ENCODE data around the gene BEGAIN. TPM values are rescaled to one million over a fixed set of nuclear protein-coding genes. Genes with fewer than 3 reads are reported as not detected.

The BEGAIN gene
- total and polyA plus RNA-seq, 2 of the 8 experiments (the other 6 are each of a cell fraction or from before 2014, with no cell fraction given) = 2.9 to 3.0 TPM

DNA sequence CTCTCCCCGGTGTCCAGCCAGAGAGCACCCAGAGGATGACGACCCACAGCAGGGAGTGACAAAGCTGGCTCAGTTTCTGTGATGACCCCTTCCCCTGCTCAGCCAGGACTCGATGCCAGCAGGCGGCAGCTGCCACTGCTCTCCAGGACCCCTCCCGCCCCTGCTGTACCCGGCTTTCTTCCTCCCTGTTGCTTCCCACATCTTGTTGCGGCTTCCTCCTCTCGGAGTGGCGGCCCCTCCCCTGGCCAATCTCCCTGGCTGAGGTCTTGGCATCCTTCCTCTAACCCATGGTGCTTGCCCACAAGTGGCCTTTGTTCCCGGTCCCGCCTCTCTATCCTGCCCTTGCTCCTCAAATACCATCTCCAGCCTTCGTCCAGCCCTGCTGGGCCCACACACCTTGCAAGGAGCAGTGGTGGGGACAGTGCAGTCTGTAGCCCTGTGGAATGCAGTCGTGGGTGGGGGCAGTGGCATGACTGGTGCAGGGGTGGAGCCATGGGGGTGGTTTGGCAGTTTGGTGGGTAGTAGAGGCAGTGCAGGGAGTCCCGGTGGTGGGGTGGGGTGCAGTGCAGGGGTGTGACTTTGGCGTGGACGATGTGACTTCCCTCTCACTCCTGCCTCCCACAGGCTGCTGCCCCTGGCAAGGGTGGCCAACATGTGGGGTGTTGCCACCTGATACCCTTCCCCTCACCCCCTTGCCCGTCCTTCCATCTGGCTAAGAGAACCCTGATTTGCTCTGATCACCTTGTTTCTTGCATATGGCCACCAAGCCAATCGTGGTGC lies 16.3 kb upstream of the BEGAIN start:
- H3K27me3 ChIP-seq (replicated peaks in 1 of 4; ENCODE audit: control insufficient read depth in 3 of 4, extremely low read depth in 1 of 4, insufficient read depth in 3 of 4, low read length in 3 of 4) = no peaks in the 10 kb centered on the region; a peak in 2 of 7 replicates
- H2BK120ac ChIP-seq (replicated peaks; ENCODE audit: low read depth, low read length) = no peak overlapping the region
- no peaks in the 10 kb centered on the region; a peak in 1 of 7 replicates for H3K4me1 ChIP-seq (replicated peaks in 1 of 4; ENCODE audit: control insufficient read depth in 3 of 4, insufficient read depth in 4 of 4, low read length in 3 of 4)
- H4K91ac ChIP-seq (replicated peaks; ENCODE audit: insufficient read length, low read length) = no peak overlapping the region
- H3K14ac ChIP-seq (ENCODE audit: insufficient read length) = no peak overlapping the region
- no peak overlapping the region for H2BK20ac ChIP-seq (ENCODE audit: low read length)
- no peak overlapping the region for H3K27ac ChIP-seq (ENCODE audit: low read depth, low read length)
- H2BK5ac ChIP-seq (ENCODE audit: low read depth, low read length) = no peak overlapping the region
- no peak overlapping the region for H3K4ac ChIP-seq (replicated peaks; ENCODE audit: insufficient read length, low read depth, low read length)
- WGBS, 2 experiments (ENCODE audit: extremely low coverage in 1 of 2, insufficient coverage in 1 of 2, insufficient read length in 1 of 2, insufficient replicate concordance in 2 of 2, low coverage in 1 of 2, low lambda C conversion rate in 2 of 2, missing lambda C conversion rate in 1 of 2) = 85% methylated on average over 14 of the region's 18 CpGs; no CpG with 5 or more reads in 1 of the 2 experiments
- no peaks in the 10 kb centered on the region for H3K36me3 ChIP-seq (ENCODE audit: control insufficient read depth in 2 of 4, insufficient read depth in 4 of 4, low read length in 3 of 4)
- H3K23me2 ChIP-seq (ENCODE audit: low read depth, low read length) = peaks cover 2% of the 10 kb centered on the region; the same call in 1 of the 2 replicates
- no peak overlapping the region for H3K4me3 ChIP-seq (ENCODE audit: extremely low read depth in 1 of 4, insufficient read depth in 2 of 4, low read depth in 3 of 4, low read length in 4 of 4)
- no peak overlapping the region; the same call in 1 of the 2 replicates for H4K8ac ChIP-seq (ENCODE audit: extremely low read depth, insufficient read depth, low read length)
- H3K9me3 ChIP-seq (ENCODE audit: insufficient read depth in 2 of 2, low read depth in 1 of 2, low read length in 1 of 2) = no peaks in the 10 kb centered on the region
- DNase-seq (ENCODE audit: low read depth in 1 of 2, low spot score in 2 of 2) (no peak), FAIRE-seq (no peak)
- TF ChIP-seq GTF2F1 (IDR thresholded peaks at IDR 0.05; ENCODE audit: borderline replicate concordance, low read depth, low read length) = no peak
- H3K18ac ChIP-seq (ENCODE audit: extremely low read depth, low read length) = peak overlapping the region; percentile 19; the same call in 1 of the 2 replicates
- H3K23ac ChIP-seq (ENCODE audit: insufficient read length) = no peak overlapping the region
- H4K20me1 ChIP-seq (replicated peaks in 1 of 2; ENCODE audit: control insufficient read depth in 1 of 2, insufficient read depth in 2 of 2, low read length in 2 of 2) = no peaks in the 10 kb centered on the region
- H2AK5ac ChIP-seq (ENCODE audit: low read depth, low read length) = no peak overlapping the region
- no peak overlapping the region for H4K5ac ChIP-seq (ENCODE audit: insufficient read length, low read depth, low read length)
- H3K79me2 ChIP-seq (ENCODE audit: control insufficient read depth in 1 of 2, insufficient read depth in 2 of 2, low read length in 2 of 2) = no peaks in the 10 kb centered on the region
- H3K9ac ChIP-seq (replicated peaks in 1 of 4; ENCODE audit: extremely low read depth in 1 of 4, low read depth in 3 of 4, low read length in 3 of 4) = no peak overlapping the region
- no peak overlapping the region for H2BK12ac ChIP-seq (ENCODE audit: low read depth, low read length)
- ChIA-PET CTCF (ENCODE audit: partially characterized antibody) (interaction anchor here (1.7 kb wide), 1 partner anchor 42 kb away, joined by 4 read pairs; no protein-coding TSS in a partner anchor), POLR2A (ENCODE audit: partially characterized antibody) (no interaction called here)
- H2BK15ac ChIP-seq (ENCODE audit: low read length) = no peak overlapping the region
- H3K79me1 ChIP-seq (ENCODE audit: low read depth, low read length) = no peaks in the 10 kb centered on the region
- H2AFZ ChIP-seq (ENCODE audit: low read length) = no peak overlapping the region
- no peak overlapping the region for H3K4me2 ChIP-seq (ENCODE audit: insufficient read depth in 1 of 2, low read depth in 2 of 2, low read length in 2 of 2)
- no peak overlapping the region for H3K56ac ChIP-seq (replicated peaks; ENCODE audit: insufficient read length, low read depth, low read length)

All from H1 (cell line).